NCI-H1694 (cell line): ENCODE results near the gene TYMS.
"Not testable (repeated sequence)": the region's sequence is repeated elsewhere in the genome, so short reads cannot be mapped to it uniquely, and the experiment has no call there.

Experiments
- DNase-seq: peaks from one replicate; lab custom pipeline; 2025; lab: John Stamatoyannopoulos, UW

TYMS gene

DNA sequence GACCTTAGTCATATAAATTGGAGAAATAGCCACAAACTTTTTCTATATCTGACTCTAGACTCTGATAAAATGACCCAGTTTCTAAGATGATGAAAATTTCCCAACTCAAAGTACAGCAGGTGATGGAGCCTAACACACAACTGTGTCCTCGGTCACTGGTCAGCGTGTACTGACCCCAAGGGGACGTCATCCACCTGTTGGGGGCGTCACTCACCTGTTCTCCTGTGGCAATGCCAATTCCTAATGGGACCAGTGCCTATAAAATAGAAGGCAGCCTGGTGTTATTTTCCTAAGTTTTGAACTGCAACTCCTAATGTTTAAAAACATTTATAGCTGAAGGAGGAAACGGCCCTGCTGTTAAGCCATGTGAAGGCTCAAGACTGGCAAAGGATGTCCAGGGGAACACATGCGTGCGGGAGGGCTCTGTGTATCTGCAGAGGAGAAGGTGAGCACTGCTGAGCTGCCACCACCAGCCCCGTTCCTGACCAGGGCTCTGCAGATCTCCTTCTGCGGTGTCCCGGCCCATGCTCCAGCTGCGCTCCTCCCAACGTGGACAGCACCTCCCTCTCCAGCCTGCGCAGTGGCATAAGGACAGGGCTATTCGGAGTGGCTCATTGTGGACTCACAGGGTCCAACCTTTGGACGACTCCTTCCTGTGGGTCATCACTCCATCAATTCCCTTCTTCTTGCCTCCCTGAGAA, 21.2 kb downstream of the TYMS start:
- DNase-seq = no peak

DNA sequence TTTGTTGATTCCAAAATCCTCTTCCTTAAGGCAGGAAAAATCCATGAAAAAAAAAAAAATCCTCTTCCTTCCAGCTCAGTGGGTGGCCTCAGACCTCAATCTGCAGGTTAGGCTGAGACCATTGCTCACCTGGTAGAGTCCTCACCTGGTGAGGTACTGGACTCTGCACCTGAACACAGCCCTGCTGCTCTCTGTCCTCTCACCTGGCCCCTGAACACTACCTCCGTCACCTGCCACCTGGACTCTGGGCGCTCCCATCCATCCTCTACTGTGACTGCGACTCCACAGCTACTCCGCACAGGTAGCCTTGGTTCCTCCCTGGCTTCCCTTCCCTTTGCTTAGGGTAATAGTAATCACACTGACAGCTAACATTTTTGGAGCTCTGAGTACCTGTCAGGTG, 22.1 kb downstream of the TYMS start:
- DNase-seq = no peak

DNA sequence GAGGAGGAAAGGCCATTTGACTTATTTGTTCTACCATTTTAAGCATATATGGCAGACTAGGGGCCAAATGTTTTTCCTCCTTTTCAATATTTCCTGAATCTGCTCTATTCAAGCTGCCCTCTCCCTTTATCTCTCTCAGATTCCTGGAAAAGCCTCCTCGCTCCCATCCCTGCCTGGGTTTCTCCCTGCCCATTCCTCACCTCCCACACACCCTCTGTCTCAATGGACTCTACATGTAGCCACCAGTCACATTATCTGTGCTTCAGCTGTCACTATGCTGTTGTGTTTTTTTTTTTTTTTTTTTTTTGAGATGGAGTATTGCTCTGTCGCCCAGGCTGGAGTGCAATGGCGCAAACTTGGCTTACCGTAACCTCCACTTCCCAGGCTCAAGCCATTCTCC, 22.9 kb downstream of the TYMS start:
- DNase-seq = no peak

DNA sequence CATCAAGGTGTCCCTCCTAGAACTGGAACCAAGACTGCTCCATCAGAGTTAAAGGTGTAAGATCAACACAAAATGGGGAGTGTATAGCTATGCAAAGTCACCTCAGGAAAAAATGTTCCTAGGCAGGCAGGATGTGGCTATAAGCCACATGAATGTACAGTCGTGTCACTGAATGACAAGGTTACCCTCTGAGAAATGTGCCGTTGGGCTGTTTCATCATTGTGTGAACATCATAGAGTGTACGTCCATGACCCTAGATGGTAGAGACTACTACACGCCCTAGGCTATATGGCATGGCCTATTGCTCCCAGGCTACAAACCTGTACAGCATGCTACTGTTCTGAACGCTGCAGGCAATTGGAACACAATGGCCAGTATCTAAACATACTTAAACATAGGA, 24.5 kb downstream of the TYMS start:
- no peak for DNase-seq

DNA sequence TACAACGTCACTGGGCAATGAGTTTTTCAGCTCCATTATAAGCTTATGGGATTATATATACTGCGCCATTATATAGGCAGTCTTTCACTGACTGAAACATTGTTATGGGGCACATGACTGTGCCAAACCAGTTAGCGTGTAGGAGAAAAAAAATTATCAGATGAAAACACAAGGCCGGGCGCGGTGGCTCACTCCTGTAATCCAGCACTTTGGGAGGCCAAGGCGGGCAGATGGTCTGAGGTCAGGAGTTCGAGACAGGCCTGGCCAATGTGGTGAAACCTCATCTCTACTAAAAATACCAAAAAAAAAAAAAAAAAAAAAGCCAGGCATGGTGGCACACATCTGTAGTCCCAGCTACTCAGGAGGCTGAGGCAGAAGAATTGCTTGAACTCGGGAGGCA, 25.0 kb downstream of the TYMS start:
- DNase-seq = not testable (repeated sequence)

DNA sequence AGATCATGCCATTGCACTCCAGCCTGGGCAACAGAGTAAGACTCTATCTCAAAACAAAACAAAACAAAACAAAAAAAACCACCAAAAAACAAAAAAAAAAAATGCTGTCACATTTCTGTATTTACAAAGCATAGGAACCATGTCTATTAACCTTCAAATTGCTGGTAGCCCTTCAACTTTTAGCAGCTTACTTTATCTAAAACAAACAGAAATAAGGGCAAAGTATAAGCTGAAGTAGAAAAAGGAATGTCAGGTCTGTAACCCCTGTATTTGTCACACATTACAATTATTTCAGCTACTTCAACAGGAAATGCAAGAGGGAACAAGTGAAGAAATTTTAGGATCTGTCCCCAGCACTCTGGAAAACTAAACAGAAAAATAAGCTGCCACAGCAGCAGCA, 25.4 kb downstream of the TYMS start:
- DNase-seq = no peak

DNA sequence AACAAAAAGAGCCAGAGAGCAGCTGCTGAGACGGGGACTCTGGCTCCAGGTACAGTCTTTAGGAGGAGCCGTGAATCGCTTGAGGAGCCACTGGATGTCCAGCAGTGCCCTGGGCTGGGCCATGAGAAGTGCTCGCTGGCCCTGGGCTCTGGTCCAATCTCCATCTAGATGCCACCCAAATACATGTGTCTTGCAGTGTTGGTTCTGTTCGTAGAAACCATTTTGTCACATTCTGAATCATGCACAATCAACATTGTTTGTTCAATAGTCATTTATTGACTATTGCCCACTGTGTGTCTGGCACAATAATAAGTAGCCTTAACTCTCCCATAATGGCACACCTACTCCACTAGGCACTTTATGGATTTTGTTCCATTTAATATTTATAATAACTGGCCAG, 26.1 kb downstream of the TYMS start:
- no peak for DNase-seq

DNA sequence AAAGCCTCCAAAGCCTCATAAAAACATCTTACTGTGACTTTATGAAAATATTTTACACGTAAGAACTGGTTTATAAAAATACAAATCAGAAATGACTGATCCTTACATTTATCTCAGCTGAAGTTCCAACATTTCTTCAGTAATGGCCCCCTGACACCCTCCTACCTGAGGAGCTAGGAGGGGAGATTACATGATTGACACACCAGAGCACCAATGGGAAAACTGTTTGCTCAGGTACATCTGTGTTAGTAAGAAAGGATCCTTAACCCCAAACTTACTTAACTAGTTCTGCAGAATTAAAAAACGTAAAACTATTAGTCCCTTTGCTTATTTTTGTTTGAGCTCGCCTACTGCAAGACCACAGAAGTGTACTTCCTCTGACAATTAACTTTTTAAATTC, 28.0 kb downstream of the TYMS start:
- DNase-seq = no peak

DNA sequence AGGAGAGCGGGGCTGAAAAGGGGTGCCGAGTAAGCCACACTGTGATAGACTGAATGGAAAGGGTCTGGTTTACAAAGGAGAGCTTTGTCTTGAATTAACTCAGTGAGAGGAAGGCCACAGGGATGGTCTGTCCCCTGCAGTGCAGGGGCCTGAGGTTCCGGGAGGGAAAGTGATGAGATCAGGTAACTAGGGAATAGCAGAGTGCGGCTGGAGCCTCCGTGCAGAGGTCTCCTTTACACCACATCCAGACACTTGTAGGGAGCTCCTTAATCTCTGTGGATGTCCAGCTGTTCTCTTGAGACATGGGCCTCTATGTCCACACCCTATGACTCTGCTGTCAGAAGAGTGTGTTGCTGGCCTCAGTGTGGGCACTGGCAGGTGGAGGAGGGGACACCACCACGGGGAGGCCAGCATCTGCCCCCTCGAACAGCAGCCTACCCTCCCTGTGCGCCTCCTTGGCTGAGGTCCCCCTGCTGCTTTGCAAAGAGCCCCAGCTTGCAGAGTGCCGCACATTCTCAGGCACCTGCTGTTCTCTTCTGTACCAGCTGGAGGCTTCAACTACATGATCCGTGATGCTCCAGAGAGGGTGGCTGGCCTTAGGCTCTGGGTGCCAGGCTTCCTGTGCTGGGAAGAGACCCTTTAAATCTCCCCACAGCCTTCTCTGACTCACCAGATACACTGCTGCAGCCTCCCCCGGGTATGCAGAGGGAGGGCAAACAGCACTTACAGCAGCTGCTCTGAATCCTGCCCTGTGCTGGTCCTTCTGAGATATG, 29.1 kb downstream of the TYMS start:
- peak; percentile 2 for DNase-seq

DNA sequence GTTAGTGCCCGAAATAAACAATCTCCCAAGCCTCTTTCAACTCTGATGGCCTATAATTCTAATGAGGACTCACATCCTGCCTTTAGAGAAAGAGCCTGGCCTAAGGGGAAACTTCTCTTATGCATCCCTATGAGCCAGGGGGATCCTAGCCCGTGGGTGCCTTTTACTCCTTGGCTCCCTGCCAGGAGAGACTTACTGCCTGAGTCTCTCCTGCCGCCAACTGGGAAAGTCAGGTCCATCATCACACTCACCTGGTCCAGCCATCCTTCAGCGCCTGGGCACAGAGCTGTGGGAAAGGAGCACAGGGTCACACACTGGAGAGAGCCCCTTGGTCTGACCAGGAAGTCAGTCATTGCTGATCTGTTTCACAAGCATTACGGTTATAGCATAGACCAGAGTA, 30.9 kb downstream of the TYMS start:
- no peak for DNase-seq

DNA sequence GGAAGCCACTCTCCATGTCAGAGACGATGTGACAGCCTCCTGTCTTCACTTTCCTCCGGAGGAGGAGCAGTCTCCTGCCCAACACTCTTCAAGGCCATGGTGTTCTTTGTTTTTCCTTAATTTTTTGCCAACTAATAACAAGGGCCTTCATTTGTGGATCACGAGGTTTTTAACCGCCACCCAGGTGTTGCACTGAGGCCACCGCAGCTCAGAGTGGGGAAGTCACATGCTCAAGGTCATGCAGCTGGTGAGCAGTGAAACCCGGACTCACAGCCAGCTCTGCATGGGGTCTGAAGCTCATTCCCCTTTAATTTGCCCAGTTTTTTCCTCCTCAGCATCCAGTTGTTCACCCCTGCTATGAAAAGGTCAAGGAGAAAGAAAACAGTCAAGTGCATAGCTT, 35.4 kb downstream of the TYMS start:
- no peak for DNase-seq

DNA sequence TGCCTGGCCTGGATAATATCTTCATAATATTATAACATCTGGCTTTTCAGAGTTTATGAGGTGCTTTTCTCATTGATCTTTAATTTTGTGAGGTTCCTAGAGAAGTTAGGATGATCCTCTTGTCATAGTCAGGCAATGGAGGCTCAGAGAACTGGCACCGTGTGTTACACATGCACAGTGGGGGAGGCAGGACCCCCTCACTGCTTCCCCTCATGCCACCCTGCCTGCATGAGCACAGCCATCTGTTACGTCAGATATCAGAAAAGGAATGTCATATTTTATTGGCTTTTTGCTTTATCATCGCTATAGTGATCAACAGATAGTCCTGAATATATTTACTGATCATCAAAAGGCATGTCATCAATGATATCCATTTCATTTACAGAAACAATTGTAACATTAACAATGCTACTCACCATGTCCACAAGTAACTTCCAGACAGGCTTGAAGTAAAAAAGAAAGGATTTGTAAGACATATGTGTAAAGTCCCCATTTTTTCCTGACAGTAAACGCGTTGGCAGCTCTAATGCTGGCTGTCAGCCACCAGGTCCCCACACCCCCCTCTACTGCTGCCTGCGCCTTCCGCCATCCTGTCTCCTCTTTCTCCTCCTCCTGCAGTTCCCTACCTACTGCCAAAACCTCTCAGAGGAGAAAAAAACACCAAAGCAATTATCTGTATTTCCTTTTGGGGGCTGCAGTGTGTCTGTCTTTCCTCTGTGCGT, 36.2 kb downstream of the TYMS start:
- DNase-seq = peak; percentile 17

DNA sequence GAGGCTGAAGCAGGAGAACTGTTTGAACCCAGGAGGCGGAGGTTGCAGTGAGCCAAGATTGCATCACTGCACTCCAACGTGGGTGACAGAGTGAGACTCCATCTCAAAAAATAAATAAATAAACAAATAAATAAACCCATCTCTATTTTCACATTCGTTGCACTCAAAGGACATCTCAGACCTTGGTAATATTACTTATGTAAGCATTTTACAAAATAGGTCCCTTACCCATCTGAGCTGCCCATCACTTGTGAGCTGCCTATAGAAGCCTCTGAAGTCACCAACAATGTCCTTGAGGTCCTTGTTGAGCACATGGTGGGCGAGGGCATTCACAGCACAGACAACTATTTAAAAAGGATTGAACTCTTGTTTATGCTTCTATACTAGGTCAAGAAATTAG, 39.6 kb downstream of the TYMS start:
- no peak for DNase-seq

DNA sequence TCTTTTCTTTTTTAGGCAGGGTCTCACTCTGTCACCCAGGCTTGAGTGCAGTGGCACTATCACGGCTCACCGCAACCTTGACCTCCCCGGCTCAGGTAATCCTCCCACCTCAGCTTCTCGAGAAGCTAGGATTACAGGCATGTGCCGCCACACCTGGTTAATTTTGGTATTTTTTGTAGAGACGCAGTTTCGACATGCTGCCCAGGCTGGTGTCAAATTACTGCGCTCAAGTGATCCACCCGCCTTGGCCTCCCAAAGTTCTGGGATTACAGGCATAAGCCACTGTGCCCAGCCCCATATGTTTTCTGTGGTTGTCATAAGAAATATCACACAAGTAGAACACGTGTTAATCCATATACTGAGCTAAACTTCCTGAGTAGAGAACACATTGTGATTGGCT, 40.3 kb downstream of the TYMS start:
- DNase-seq = no peak

DNA sequence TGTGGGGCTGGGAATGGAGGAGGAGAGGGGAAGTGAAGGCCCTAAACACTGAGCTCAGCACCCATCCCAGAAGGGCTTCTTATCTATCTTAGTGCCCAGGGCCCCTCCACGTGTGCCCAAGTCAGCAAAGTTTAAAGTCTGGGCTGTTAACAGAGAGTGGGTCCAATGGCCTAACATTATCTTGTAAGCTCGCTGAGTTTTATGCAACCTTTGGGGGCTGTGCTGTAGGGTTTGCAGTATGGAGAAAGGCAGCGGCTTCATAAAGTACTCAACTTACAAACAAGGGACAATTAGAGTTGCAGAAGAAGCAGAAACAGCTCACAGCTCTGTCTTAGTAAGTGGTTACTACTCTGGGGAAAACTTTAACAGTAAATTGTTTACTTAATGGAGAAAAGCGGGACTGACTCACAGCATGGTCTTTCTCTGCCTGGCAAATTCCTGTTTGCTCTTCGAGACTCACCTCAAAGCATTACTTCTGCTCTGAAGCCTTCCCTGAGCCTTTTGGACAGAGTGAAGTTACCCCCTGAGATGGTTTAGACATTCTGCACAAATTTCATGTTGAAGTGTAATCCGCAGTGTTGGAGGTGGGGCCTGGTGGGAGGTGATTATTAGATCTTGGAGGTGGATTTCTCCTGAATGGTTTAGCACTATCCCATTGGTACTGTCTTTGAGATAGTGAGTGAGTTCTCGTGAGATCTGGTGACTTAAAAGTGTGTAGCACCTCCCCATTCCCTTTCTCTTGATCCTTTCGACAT, 45.9 kb downstream of the TYMS start:
- no peak for DNase-seq

DNA sequence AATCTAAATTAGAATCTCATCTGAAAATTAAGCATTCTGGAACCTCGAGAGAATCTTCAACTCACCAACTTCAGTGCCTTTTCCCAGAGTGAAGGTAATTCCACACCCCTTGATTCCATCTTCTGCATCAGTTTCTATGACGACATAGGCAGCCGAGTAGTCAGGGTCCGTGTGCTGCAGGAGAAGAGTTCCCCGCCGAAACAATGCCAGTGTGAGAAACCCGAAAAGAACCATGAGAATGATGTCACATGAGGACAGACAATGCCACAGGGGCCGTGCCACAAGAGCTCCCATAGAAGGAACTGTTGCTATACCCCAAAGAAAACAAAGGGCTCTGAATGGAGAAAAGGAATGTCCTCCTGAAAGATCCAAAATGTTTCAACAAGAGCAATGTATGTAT, 49.0 kb downstream of the TYMS start:
- no peak for DNase-seq

DNA sequence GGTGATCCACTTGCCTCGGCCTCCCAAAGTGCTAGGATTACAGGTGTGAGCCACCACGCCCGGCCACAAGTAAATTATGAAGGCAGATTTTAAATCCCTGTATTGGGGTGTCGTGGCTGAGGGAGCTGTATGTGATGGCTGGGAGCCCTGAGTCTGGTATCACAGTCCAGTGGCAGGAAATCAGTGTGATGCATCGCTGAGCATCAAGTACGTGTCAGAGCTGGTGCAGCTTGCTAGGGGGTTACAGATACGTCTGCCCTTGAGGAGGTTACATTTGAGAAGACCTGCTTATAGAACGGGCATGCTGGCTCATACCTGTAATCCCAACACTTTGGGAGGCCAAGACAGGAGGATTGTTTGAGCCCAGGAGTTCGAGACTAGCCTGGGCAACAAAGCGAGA, 50.6 kb downstream of the TYMS start:
- no peak for DNase-seq

DNA sequence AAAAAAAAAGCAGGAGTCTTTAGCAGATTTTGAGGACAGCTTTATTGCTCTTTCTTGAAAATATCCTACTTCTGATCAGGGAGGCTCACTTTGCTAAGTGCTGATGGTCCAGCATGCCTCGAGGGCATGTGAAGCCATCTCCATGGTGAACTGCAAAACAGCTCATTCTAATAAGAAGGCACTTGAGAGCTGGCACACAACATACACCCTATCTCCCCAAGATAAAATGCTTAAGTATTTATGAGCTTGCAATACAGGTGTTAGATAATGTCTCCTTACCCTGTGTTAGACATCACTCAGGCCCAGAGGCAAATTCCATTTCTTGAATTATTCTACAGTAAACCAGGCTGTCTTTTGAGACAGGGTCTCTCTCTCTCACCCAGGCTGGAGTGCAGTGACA, 52.3 kb downstream of the TYMS start:
- DNase-seq = no peak

DNA sequence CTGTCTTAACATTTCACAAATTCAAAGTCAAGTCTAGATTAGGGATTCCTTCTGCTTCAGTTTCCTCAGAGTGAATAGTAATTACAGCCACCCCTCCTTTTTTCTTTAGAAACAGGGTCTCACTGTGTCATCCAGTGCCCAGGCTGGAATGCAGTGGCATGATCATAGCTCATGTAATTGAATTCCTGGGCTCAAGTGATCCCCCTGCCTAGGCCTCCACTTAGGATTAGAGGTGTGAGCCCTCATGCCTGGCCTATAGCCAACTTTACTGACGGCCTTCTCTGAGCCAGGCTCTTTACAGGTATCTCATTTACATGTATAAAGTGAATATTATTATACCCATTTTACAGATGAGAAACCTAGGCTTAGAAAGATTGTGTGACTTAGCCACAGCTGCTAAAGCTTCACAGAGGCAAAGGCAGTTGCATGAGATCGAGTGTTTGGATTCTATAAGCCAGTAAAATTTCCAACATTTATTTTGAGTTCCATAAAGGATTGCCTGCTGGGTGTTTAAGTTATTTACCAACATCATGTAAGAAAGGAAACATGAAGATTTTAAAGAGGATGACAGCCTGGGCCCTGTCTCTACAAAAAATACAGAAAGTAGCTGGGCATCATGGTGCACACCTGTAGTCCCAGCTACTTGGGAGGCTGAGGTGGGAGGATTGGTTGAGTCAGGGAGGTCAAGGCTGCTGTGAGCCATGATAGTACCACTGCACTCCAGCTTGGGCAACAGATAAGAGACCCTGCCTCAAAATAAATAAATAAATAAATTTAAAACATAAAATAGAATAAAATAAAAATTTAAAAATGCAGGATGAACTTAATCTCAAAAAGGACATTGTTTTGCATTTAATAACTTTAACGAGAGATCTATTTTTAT, 53.2 kb downstream of the TYMS start:
- no peak for DNase-seq

DNA sequence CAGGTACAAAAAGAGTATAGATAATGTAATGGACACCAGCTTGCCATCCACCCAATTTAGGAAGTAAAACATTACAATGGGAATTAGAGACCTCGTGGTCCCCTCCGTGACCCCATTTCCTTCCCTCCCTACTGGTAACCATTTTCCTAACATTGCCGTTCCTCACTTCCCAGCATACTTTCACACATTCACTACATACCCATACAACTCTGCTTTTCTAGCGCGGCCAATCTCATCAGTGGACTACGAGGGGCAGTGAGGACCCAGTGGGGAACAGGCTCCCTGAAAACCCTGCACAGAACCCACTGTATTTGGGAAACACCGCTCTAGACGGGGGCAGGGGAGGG, 53.8 kb downstream of the TYMS start:
- no peak for DNase-seq

DNA sequence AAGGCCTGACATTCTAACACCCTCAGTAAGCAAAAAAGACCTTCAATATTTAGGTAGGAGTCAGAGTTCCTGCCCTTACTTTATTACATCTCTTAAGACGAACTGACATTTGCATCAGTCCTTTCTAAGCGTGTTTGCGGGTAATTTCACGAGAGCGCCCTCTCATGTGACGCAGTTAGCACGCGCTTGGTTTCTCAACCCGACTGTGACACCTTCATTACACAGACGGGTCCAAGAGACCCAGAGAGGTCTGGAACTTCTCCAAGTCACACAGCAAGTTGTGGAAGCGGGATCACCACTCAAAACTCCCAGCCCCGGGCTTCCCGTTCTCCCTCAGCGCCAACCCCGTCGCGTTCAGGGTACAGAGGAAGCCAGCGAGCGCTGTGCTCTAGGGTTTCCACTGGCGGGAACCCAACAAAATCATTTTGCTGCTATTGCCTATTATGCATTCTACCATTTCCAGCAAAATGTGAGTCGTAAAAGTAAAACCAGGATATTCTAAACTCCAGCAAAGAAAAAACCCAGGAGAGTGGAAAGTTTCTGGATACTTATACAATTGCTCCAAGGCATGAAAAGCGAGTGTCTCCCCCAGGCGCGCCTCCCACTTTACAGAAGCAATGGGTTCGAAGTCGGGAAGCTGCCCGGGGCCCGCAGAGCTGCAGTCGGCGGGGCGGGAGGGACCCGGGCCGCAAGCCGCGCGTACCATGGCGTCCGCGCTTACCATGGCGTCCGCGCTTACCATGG, 54.4 kb downstream of the TYMS start:
- no peak for DNase-seq
